HepG2 (cell line): ENCODE data around the gene POMT2. TPM values are rescaled to one million over a fixed set of nuclear protein-coding genes. Genes with fewer than 3 reads are reported as not detected.
A peak's percentile ranks its signal among the peaks of the same experiment; 100 is the strongest.

ENCODE experiments used
- CREBL2 ChIP-seq: sonication (generic); formaldehyde crosslinking; IDR thresholded peaks from 2 replicates; pipeline ENCODE4 v1.8.1; 2023; ENCODE audit warnings: missing genetic modification reagents, mild to moderate bottlenecking, borderline replicate concordance
- HOXA3 ChIP-seq: sonication (generic); formaldehyde crosslinking; IDR thresholded peaks from 2 replicates; pipeline ENCODE4 v1.5.0; 2020; ENCODE audit warnings: missing genetic modification reagents
- LBX2 ChIP-seq: sonication (generic); formaldehyde crosslinking; IDR thresholded peaks from 2 replicates; pipeline ENCODE4 v1.5.0; 2020; ENCODE audit warnings: missing genetic modification reagents, mild to moderate bottlenecking, borderline replicate concordance
- NFE2L1 ChIP-seq: sonication (generic); formaldehyde crosslinking; IDR thresholded peaks from 2 replicates; pipeline ENCODE4 v1.4.0; 2020; ENCODE audit warnings: missing genetic modification reagents, mild to moderate bottlenecking, borderline replicate concordance
- REXO4 ChIP-seq: sonication (generic); formaldehyde crosslinking; IDR thresholded peaks from 2 replicates; pipeline ENCODE4 v1.8.0; 2022; ENCODE audit warnings: missing genetic modification reagents, mild to moderate bottlenecking, borderline replicate concordance
- ZMYM4 ChIP-seq: sonication (generic); formaldehyde crosslinking; IDR thresholded peaks from 2 replicates; pipeline ENCODE4 v1.8.1; 2023; ENCODE audit warnings: mild to moderate bottlenecking, missing genetic modification reagents
- ZNF547 ChIP-seq: sonication (generic); formaldehyde crosslinking; IDR thresholded peaks from 2 replicates; pipeline ENCODE4 v1.5.1; 2020; ENCODE audit warnings: mild to moderate bottlenecking, missing genetic modification reagents
- ZNF563 ChIP-seq: sonication (generic); formaldehyde crosslinking; IDR thresholded peaks from 2 replicates; pipeline ENCODE4 v1.8.0; 2022; ENCODE audit warnings: mild to moderate bottlenecking, moderate library complexity, missing genetic modification reagents
- ZNF816 ChIP-seq: sonication (generic); formaldehyde crosslinking; IDR thresholded peaks from 2 replicates; pipeline ENCODE4 v1.8.0; 2022; ENCODE audit warnings: missing genetic modification reagents, mild to moderate bottlenecking, borderline replicate concordance
- polyA plus RNA-seq, 8 experiments: library from polyadenylated mRNA; depleted of rRNA in 3 of 8; stranded (reverse) in 7 of 8; unstranded in 1 of 8; fragments of >200 nt; fragmentation: Illumina TruSeq in 4 of 8; extraction: Trizol in 4 of 8; gene quantifications; 2 replicates each; pipeline versions ENCODE4 v1.2.1 to v1.2.3, GENCODE V29; 2011 to 2016; ENCODE audit warnings: low read depth in 4 of 8, missing spikeins in 1 of 8, mixed read lengths in 1 of 8; ENCODE audit not compliant: insufficient read depth in 1 of 8
- total RNA-seq, 5 experiments: library from RNA; depleted of rRNA; stranded (reverse); fragments of >200 nt; fragmentation: Illumina TruSeq; extraction: Trizol; gene quantifications; 2 replicates each; pipeline ENCODE4 v1.2.3, GENCODE V29; 2016; ENCODE audit warnings: low read depth in 1 of 5
- TF ChIP-seq, protein P1 (sequence below), 2 experiments: sonication (generic) in 1 of 2; formaldehyde crosslinking in 1 of 2; IDR thresholded peaks; 2 replicates each; pipeline versions ENCODE4 v1.4.0 to v1.6.1; 2018 to 2020; ENCODE audit warnings: missing genetic modification reagents in 2 of 2, borderline replicate concordance in 1 of 2, low read depth in 1 of 2, mild to moderate bottlenecking in 1 of 2, missing biosample characterization in 1 of 2

The POMT2 gene
- total and polyA plus RNA-seq, 2 of the 13 experiments (the other 11 are each of a cell fraction or from before 2014, with no cell fraction given): 15.3 to 15.9 TPM

DNA sequence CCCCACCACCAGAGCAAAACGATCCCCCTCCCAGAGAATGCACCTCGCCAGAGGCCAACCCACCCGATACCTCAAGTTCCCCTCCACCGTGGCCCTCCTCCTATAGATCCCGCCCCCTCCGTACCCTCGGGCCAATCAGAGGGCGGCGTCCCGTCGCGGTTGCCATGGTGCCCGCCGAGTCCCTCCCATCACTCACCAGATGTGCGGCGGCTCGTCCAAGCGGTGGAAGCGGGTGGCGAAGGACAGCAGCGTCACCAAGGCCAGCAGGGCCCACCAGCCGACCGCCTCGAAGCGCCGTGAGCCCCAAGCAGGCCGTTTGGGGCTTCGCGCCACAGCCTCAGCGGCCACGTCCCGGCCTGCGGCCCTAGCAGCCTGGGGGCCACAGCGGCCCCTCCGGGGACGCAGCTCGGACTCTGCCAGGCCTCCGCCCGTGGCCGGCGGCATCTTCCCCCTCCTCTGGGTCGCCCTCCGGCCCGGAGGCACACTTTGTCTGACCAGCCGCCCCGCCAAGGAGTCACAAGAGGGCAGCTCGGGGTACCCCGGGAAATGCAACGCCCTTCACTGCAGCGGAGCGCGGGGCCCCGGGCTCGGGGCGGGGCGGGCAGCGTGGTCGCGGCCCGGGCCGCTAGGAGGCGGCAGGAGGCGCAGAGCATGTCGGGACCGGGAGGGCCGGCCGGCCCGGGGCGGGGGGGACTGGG, at the start of gene POMT2 (continued):
- TF ChIP-seq, protein P1, sequence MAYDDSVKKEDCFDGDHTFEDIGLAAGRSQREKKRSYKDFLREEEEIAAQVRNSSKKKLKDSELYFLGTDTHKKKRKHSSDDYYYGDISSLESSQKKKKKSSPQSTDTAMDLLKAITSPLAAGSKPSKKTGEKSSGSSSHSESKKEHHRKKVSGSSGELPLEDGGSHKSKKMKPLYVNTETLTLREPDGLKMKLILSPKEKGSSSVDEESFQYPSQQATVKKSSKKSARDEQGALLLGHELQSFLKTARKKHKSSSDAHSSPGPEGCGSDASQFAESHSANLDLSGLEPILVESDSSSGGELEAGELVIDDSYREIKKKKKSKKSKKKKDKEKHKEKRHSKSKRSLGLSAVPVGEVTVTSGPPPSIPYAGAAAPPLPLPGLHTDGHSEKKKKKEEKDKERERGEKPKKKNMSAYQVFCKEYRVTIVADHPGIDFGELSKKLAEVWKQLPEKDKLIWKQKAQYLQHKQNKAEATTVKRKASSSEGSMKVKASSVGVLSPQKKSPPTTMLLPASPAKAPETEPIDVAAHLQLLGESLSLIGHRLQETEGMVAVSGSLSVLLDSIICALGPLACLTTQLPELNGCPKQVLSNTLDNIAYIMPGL (CRISPR knock-in tag; IDR thresholded peaks at IDR 0.05; ENCODE audit: borderline replicate concordance in 1 of 2, low read depth in 1 of 2): peak; percentile 28 to 43; a peak in 3 of 4 replicates
- 0 out of 2 replicates have a peak, but pooled peaks have one; percentile 74 for TF ChIP-seq NFE2L1 (CRISPR knock-in tag)
- peak; percentile 90; the same call in 1 of the 2 replicates for TF ChIP-seq ZNF547 (CRISPR knock-in tag)
- TF ChIP-seq ZNF563 (CRISPR knock-in tag): peak; percentile 82
- peak; percentile 22; the same call in 1 of the 2 replicates for TF ChIP-seq REXO4
- 0 out of 2 replicates have a peak, but pooled peaks have one; percentile 44 for TF ChIP-seq LBX2 (CRISPR knock-in tag)
- peak; percentile 33; the same call in 1 of the 2 replicates for TF ChIP-seq ZMYM4 (CRISPR knock-in tag)
- TF ChIP-seq ZNF816: 0 out of 2 replicates have a peak, but pooled peaks have one; percentile 70
- TF ChIP-seq HOXA3 (CRISPR knock-in tag): peak; percentile 12; the same call in 1 of the 2 replicates
- no peak for TF ChIP-seq CREBL2
